GM21381 (cell line): ENCODE results near the gene UNC5A.

Experiments used
- ATAC-seq: cut with Tn5 transposase; IDR thresholded peaks from one replicate; pipeline ENCODE4 v1.9.1; 2021; ENCODE audit warnings: mild to moderate bottlenecking, moderate library complexity; ENCODE audit not compliant: unreplicated experiment

The UNC5A gene

DNA sequence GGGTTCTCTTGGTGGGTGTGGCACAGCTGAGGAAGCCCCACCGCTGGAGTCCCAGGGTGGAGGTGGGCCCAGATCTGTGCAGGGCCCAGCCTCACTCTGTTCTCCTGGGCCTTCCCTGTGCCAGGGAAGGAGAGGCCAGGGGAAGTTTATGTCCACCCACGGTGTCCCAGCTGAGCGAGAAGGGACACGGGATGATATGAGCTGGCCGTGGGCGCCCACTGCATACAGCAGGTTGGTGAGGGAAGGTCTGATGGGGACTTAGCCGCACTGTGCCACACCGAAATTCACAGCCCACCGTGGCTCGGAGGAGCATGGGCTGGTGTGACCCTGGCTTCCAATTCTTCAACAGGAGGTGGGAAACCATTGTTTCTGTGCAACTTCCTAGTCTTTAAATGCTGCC, 33.9 kb downstream of the UNC5A start:
- ATAC-seq = no peak

DNA sequence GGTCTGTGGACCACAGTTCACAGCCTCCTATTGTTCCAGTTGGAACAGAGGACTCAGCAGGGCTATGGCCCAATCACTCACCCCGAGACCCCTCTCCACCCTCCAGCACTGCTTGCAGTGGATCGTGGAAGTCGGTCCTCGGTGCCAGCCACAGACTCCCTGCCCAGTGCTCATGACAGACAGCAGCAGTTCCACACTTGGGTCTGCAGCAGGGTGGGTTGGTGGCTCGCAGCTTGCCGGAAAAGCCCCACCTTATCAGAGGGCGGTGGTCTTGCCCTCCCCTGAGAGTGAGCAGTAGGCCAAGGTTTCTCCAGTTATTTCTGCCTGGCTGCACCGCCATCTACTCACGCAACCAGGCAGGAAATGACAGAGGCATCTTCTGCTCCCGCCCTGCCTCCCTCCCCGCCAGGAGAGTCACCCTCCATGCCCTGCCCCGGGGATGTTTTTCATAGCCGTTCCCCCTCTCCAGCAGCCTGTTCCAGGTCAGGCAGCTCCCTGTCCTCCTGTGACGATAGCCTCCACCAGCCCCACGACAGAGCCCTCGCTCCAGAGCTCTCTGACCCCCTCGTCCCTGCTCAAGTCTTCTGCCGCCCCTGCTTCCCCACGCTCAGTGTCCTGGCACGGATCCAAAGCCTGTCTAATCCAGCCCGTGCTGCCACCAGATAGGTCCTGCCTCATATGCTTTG, 34.5 kb downstream of the UNC5A start:
- no peak for ATAC-seq

DNA sequence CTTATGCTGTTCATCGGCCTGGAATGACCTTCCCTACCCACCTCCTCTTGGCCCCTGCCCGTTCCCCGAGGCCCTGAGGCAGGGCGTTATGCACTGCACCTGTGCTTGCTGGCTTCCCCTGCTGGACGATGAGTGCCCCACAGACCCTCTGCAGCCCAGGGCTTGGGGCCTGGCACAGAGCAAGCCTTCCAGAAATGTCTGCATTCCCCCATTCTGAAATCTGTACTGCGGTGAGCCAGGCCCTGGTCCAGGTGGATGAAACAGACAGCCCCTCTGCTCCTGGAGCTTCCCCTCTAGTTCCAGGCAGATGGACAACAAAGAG, 35.0 kb downstream of the UNC5A start:
- no peak for ATAC-seq

DNA sequence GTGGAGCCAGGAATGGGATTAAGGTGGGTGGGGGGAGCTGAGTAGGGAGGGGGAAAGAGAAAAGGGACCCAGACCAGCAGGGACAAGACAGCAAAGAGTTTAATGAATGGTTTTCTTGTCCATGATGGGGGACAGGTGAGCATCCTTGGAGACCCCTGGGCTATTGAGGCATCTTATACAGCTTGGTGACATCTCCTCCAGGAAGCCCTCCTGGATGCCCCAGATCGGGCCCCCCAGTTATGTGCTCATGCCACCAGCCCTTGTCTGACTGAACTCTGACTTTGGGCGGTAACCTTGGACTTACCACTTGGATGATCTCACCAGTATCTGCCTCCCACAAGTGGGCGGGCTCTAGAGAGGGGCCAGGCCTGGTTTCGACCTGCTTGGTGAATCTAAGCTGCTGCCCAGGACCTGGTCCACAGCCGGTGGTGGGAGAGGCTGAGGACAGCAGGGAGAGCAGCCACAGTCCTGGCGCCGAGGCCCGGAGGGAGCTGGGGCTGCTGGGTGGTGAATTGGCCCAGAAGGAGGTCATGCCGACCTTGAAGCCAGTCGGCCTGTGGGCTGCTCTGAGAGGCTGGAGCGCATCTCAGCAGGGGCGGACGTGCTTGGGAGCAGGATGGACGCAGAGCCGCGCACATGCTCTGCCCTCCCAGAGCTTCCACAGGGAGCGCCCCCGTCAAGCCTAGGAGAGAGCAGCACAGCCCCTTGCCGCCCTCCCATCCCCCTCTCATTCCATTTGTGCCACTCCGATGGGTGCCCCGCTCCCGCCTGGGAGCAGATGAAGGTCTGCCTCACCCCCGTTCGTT, 36.2 kb downstream of the UNC5A start:
- ATAC-seq = no peak

DNA sequence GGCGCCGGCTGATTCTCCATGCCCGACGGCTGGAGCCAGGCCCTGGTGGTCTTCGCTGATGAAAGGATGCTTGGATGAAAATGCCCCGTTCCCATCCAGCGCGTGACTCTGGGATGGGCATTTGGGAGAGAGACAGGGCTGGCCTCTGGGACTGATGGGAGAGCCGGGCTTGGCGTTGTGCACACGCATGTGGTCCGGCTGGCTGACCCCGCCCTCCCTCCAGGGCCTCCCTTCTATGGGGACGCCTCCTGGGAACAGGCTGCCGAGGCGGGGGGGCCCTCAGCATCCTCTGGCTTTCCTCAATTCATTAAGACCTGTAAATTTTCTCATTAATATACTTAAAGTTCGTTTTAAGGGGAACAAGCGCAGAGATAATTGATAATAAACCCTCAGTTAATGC, 36.8 kb downstream of the UNC5A start:
- no peak for ATAC-seq

DNA sequence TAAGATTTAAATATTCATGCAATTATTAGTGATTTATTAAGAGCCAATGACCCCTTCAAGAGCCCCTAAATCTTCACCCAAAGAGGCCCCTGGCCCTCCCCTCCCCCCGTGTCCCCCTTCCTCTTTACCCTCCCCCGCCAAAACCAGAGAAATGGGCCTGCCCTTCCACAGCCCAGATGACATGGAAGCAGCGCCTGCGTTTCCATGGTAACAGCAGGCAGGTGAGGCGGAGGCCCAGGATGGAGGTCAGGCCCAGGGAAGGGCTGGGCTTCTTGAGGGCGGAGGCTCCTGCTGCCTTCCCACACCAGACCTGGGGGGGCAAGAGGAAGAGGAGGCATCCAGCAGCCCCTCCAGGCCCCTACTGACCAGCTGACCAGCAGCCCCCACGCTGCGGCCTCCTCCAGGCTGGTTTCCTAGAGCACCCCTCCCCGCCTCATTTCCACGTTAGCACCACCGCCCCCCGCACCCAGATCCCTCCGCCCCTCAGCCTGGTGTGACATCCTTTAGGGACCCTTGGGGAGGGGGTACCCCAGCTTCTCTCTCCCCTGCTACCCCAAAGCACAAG, 37.4 kb downstream of the UNC5A start:
- ATAC-seq = no peak

DNA sequence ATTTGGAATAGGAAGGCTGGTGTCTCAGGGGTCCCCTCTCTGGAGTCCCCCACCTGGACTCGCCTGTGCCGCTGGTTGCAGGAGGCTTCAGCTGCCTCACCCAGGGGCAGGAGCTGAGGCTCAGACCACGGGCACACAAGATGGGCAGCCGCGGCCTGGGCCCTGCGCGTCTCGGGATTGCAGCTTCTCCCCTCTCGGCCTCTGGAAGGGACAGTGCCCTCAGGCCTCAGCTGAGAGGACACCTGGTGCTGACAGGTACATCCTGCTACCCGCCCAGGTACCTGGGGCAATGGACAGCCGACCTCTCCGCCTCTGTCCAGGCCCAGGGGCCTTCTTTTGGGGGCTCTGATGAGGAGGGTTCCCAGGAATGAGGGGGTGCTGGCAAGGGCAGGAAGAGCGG, 38.3 kb downstream of the UNC5A start:
- no peak for ATAC-seq

DNA sequence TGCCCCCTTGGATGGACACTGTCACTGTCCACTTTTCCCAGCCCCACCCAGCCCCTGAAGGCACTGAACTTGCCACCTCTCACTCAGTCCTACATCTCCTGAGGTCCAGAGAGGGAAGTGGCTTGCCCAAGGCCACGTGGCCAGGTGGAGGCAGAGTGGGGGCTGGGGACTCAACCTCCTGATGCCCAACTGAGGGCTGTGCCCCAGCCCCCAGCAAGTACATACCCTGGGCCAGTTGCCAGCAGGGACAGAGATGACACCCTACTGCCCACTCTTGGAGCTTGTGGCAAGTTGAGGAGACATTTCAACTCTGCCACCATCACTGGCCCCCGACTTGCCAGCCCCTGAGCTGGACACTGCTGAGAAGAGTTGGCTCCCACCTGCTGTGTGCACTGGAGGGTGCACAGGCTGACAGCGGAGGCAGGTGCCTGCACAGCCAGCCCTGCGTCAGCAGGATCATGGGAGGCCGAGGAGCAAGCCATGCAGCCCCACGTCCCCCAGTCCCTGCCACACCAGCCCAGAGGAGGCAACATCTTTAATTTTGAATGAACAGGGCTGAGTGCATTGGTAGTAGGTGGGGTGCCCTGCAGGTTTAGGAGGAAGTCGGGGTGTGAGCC, 39.4 kb downstream of the UNC5A start:
- no peak for ATAC-seq

DNA sequence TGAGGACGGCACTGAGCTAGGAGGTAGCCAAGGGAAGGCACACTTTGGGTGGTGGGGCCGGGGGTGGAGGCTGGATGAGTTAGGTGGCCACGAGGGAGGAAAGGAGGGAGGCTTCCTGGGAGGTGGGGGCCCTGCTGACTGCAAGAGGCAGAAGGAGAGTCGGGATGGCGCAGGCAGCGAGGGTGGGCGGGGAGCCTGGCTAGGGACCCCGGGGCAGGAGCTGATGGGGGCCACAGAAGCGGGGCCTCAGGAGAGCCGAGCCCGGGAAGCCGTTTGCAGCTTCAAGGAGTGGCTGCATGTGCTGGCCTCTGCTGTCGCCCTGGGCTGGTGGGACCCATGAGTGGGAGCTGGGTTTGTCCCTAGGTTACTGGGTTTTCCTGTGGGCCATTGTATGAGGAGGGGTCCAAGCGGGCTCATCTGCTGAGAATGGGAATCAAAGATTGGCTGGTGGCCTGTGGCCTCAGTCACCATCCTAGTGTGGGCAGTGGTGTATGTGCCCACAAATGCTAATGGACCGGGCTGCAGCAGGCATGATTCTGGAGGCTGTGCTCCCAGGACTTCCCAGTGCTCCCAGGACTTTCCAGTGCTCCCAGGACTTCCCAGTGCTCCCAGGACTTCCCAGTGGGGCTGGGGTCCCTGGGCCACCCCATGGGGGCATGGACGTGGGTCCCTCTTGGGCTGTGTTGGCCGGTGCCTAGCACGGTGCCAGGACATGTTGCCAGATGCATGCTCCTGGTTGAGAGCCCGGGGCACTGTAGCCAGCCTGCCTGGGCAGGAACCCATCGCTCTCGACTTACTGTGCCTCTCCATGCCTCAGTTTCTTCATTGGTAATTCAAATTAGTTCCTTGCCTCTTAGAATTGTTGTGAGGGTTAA, 40.2 kb downstream of the UNC5A start:
- ATAC-seq = no peak

DNA sequence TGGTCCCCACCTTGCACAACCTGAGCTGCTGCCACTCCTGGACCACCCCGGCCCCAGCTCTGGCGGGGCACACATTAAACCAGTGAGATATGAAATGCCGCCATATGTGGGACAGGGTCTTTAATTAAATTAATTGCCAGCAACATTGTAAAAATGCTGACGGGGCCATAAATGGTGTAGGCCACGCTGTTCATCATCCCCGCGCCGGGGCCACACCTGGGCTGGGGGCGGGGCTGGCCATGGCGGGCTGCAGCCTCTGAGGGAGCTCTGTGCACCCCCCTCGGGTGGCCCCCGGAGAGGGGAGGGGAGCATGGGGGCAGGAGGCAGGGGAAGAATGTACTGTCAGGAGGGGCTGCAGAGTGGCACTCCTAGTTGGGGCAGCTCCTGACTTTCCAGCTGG, 41.0 kb downstream of the UNC5A start:
- no peak for ATAC-seq

DNA sequence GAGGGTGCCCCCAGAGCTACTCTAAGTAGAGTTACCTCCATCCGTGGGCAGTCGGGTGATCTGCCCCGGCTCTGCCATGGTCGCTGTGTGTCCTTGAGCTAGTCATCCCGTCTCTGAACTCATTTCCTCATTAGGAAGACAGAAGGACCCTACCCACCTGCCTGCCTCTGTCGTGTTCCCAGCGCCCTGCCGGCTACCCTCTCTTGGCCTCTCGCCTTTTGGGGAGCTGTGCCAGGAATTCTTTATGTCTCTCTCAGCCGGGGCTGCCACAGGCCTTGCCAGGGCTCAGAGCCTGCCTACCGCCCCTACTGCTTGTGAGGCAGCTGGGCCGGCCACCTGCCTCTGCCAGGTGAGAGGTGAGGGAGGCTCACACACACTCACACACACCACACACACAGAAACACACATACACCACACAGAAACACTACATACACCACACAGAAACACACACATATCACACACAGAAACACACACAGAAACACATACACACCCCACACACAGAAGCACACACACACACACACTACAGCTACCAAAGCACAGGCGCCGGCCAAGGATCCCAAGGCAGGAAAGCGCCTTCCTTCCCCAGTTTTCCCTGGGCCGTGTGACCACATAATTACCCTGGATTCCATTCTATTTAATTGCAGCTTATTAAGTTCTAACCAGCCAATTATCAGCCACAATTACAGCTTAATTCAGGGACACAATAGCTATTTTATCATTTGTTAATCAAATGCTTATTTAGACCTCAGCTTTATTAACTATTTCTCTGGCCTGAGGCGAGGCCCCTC, 41.7 kb downstream of the UNC5A start:
- no peak for ATAC-seq

DNA sequence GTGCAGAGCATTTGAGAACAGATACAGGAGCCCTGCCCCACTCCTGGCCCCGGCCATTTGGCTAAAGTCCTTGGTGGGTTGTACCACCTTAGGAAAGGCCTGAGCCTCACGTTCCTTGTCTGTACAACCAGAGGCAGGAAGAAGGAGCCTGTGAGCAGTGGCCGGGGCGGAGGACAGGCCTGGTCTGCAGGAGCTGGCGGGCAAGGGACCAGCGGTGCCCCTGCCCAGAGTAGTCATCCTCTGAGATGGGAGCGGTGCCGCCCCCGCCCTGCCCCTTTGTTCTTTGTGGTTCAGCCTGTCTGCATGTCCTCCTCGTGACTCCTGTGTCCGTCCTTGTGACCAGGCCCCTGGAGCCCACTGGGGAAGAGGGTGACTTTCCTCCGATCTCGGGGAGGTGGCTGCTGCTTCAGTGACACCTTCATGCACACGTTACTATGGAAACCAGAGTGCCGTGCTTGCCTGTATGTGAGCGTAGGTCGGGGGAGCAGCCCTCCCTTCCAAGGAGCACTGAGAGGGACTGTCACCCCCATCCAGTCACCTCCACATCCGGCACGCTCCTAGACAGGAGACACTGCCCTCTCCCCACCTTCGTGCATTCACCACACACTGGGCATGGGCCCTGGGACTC, 42.9 kb downstream of the UNC5A start:
- ATAC-seq = no peak

DNA sequence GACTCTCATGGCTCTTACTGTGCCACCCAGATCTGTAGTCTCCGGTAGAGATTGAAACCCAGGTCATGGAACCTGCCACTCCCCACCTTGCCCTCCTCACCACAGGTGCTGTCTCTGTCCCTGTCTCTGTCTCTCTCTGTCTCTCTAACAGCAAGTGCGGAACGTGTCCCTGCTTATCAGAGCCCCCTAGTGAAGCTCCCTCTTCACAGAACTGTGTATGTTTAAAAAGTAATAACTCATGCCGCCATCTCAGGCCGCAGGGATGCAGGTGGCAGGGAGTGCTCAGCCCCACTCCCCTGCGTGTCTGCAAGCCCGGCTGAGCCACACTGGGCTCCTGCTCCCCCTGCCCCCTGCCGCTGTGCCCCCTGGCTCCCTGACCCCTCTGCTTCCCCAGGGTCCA, 43.8 kb downstream of the UNC5A start:
- ATAC-seq = no peak

DNA sequence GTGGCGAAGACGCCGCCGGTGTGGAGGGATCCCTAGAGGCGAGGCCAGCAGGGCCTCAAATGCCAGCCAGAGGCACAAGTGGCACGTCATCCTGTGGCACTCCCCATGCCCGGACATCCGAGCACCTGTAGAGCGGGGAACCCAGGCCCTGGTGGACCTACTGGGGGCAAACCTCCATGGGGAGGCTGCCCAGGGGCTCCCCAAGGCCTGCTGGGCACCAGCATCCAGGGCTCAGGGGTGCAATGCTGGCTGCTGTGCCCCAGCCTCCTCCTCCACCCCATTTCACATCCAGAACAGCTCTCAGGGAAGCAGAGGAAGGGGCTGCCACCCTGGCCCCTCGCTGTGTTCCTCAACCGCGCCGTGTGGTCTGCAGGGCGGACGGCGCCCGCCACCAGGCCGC, 45.2 kb downstream of the UNC5A start:
- ATAC-seq = no peak

DNA sequence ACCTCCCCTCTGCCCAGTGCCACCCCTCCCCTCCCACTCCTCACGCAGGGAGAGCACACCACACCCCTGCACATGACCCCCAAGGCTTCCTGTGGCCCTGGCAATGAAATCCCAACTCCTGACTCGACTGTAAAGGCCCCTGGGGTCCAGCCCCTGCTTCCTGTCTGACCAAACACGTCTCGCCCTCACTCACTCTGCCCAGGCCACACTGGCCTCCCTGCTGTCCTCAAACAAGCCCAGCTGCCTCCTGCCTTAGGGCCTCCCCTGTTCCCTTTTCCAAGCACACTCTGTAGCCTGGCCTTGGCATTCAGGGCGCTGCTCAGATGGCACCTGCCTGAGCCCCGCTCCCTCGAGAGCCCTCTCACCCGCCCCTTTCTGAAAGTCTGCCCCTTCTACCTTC, 46.4 kb downstream of the UNC5A start:
- no peak for ATAC-seq

DNA sequence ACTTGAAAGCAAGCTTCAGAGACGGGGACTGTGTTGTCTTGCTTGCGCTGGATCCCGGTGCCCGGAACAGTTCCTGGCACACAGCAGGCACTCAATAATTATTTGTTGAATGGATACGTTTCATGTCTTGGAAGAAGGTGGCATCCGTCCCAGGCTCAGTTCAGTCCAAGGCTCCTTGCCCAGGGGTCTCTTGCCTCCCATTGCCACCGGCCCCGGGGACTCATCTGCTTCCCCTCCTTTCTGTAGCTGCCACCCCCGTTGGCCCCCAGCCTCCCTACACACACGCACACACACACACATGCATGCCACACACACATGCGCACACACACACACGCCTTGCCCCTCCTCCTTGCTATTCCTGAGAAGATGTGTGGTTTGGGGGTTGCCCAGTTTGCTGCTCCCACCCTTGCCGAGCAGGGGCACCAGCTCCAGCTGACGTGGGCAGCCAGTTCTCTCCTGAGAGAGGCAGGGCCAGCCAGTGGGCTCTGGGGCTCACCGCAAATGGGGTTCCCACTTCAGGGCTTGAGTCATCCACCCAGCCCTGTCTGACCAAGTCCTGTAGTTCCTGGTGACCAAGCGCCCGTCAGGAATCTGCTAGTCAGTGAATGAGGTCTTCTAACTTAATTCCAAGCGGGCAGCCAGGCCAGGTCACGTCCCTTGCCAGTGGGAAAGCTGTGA, 47.0 kb downstream of the UNC5A start:
- ATAC-seq = no peak

DNA sequence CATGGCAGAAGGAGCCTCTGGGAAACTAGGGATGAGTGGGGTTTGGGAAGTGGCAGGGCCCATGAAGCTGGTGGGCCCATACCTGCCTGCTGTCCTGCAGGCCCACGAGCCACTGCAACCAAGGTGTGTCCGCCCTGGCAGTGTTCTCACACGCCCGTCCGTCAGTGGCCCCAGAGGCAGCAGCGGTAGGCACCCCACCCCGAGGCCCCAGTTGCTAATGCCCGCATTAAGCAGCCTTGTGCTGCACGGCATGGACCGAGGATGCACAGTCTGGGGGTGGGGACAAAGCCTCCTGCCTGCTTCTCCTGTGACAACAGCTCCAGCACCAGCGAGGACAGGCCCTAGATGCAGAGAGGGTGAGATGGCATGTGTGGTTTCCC, 47.5 kb downstream of the UNC5A start:
- no peak for ATAC-seq

DNA sequence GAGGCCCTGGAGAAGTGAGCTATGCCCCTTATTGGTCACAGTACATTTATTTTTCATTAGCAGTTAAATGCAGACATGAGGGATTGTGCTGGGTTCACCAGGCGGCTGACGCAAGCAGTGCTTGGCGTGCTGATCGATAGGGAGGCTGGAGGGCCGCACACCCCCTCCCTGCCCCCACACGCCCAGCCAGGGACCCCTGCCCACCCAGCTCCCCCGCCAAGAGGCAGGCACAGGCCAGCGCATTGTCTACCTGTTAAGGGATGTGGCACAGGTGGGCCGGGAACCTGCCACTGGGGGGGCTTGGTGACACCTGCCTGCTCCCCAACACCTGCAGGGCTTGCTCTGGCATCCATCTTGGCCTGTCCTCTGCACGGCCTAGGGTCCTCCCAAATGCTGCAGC, 49.6 kb downstream of the UNC5A start:
- no peak for ATAC-seq

DNA sequence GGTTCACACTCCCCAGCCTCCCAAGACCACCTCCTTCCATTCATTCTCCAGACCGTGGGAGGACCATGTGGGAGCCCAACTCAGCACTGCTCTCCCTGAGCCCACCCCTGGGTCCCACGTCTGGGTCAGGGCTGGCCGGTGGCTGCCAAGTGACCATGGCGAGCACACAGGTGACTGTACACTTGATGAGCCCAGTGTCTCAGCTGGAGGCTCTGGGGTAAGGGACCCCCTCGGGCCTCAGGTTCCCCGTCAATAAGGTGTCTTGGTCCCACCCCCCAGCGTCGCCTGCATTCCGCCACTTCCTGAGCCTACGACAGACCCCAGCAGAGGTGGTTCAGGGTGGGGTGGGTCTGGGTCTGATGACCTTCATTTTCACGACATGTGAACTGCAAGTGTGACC, 50.0 kb downstream of the UNC5A start:
- ATAC-seq = no peak
